Putamen (tissue), 1 donor: Measurements from ENCODE around the gene MRTFA.

Experiments
- DNase-seq: peaks from one replicate; pipeline ENCODE4 v3.0.0-alpha.2; 2016; ENCODE audit warnings: low spot score

Gene MRTFA

GRCh38 chr22:40410731-40411505 lies 225.6 kb downstream of the MRTFA start:
- DNase-seq: no peak

DNA sequence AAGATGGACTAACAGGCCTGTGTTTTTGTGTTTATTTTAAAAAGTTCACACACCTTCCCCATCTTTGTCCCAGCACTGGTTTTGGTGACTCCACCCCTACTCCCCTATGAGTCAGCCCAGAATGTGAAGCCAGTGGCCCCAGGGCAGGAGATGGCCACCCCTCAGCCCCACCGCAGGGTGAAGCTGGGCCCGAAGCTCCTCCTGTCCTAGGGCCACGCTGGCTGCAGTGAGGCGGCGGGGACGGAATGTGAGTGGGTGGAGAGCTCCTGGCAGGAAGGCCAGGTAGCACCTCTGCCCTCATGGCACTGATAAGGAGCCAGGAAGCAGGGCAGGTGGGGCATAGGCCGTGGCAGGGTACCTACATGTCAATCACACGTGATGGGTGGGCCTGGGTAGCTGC lies 226.2 kb downstream of the MRTFA start:
- DNase-seq: no peak

DNA sequence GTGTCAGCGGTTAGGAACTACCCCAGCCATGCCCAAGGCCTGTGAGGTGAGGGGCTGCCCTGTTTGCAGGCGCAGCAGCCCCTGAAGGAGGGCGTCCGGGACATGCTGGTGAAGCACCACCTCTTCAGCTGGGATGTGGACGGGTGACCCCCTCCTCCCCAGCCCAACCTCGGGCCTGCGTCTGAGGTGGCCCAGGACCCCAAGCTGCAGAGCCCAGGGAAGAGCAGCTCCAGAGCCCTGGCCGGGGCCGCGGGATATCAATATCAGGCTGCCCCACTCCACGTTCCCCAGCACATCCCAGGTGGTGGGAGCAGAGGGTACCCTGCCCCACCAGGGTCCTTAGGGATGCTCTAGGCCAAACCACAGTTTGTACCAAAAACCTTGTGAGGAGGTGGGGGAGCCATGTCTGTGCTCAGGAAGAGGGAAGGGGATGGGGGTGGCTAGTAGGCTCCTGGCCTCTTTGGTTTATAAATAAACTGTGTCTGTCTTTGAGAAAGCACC lies 226.9 kb downstream of the MRTFA start:
- no peak for DNase-seq

- DNase-seq: no peak
These were observed 227.6 kb downstream of the MRTFA start for GRCh38 chr22:40408718-40409612.

- DNase-seq: no peak
These were observed 228.4 kb downstream of the MRTFA start for GRCh38 chr22:40407831-40408717.

DNA sequence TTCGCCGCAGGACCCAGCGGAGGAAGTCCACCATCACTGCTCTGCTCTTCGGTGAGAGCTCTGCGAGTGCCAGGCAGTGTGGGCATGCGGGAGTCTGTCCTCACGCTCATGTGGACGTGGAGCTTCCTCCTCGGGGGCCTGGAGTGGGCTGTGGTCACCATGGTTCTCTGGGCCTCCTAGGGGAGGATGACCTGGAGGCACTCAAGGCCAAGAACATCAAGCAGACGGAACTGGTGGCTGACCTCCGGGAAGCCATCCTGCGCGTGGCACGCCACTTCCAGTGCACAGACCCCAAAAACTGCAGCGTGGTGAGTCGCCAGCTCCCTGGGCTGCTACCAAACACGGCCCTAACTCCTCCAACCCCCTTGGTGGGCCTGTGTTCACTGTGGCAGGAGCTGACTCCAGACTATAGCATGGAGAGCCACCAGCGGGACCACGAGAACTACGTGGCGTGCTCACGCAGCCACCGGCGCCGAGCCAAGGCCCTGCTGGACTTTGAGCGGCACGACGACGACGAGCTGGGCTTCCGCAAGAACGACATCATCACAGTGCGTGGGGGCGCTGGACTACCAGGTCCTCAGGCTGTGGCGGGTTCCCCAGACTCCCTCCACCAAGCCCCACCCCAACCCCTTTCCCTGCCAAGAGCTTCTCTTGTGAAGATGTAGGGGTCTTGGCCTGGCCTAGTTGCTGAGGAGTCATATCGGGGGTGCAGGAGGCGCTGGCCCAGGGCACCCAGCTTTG lies 229.3 kb downstream of the MRTFA start:
- DNase-seq: no peak

GRCh38 chr22:40406063-40406890 lies 230.2 kb downstream of the MRTFA start:
- no peak for DNase-seq

GRCh38 chr22:40405178-40406062 lies 231.1 kb downstream of the MRTFA start:
- DNase-seq: no peak

- DNase-seq: no peak
These were observed 232.0 kb downstream of the MRTFA start for GRCh38 chr22:40404251-40405177.

GRCh38 chr22:40403651-40404050 lies 232.9 kb downstream of the MRTFA start:
- DNase-seq: no peak

GRCh38 chr22:40403141-40403540 lies 233.4 kb downstream of the MRTFA start:
- no peak for DNase-seq

DNA sequence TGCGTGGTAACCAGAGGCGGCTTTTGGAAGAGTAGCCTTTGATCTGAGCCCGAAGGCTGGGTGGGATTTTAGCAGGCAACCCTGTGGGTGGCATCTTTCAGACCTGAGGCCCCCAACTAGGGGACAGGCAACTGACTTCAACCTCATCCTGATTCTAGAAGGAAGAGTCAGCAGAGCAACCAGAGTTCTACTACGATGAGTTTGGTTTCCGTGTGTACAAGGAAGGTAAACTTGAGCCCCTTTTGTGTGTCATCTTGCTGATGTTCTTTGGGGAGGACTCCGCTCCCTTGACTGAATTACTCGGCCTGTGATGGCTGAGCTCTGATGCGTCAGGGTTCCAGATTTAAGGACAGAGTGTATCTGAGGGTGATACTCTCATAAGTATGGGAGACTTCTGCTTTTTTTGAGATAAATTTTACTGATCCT lies 234.5 kb downstream of the MRTFA start:
- no peak for DNase-seq

DNA sequence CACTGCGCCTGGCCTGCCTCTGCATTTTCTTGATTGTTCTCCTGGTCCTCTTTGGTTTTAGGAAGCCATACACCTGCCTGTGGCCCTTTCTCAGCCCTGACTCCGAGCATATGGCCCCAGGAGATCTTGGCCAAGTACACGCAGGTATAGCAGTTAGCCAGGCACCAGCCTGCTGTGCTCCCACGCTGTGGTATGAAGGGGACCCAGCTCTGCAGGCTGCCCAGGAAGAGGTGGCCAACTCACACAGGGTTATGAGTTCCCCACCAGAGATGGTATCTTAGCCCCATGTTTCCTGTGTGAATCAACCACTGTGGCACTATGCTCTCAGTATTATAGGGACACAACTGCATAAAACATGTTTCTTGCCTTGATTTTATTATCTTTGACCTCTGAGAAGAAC lies 235.0 kb downstream of the MRTFA start:
- no peak for DNase-seq

GRCh38 chr22:40400159-40400558 lies 236.4 kb downstream of the MRTFA start:
- no peak for DNase-seq

DNA sequence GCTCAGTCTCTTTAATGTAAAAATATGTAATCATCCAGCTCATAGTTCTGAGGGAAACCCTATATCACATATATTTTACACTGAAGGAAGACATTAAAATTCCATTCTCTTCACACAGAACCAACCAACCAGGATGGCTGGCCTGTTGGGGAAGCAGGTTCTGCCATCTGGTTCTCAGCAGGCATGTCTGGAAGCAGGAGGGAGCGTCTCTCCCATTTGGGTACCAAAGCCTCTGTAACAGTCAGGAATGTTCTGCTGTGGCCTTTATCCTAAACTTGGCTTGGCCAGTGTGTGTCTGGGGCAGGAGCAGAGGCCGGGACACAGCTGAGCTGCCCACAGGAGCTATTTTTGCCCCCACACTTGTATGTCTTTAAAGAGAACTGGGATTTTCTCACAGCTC lies 236.9 kb downstream of the MRTFA start:
- no peak for DNase-seq

DNA sequence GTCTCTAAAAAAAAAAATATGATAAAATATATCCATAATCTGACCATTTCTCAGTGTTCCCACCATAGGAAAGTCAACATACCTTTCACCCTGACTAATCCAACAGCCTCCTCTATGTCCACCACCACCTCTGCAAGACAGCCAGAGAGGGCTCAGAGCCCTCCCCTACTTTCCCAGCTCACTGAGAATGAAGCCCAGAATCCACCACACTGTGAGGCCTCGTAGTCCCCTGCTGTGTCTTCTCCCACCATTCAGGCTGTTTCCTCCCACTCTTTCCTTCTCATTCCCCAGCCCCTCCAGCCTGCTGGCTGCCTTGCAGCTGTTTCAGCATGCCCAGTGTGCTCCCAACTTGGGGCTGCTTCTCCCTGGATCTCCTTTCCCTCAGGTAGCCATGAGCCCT lies 239.1 kb downstream of the MRTFA start:
- no peak for DNase-seq

DNA sequence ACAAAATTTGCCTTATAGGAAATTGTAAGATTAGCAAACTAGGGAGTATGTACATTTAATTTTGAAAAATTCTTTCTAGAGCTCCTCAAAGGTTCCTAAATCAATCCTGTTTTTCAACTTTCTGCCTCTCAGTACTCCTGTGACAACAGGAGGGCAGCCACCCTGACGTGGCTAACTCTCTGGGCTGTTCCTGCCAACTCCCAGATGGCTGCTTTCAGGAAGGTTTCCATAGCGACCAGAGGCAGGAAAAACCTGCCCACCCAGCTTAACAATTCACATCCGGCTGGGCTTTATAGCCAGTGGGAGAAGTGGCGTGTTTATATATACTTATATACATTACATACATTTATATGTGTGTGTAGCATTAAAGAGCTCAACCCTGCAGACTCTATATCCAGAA lies 239.6 kb downstream of the MRTFA start:
- DNase-seq: no peak

DNA sequence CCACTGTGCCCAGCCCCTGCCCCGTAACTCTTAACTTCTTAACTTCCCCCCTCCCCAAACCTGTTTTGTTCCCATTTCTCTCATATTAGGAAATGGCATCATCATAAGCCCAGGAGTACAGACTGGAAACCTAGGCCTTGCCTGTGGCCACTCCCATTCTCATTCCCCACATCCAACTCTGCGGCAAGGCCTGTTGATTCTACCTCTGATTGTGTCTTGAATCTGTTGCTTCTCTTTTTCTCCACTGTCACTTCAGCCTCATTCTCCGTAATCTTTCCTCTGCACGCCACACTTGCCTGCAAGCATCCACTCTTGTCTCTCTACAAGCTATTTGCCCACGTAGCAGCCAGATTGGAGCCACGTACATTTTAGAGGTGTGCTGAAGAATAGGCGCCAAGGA lies 240.9 kb downstream of the MRTFA start:
- no peak for DNase-seq
